IPS-NIHi7 (cell line): ENCODE data around the gene CDK14.
"Not testable (repeated sequence)": the region's sequence is repeated elsewhere in the genome, so short reads cannot be mapped to it uniquely, and the experiment has no call there.

ENCODE experiments used
- DNase-seq: peaks from one replicate; pipeline ENCODE4 v3.0.0; 2012; ENCODE audit warnings: mixed read lengths; ENCODE audit errors: extremely low spot score

CDK14 gene

DNA sequence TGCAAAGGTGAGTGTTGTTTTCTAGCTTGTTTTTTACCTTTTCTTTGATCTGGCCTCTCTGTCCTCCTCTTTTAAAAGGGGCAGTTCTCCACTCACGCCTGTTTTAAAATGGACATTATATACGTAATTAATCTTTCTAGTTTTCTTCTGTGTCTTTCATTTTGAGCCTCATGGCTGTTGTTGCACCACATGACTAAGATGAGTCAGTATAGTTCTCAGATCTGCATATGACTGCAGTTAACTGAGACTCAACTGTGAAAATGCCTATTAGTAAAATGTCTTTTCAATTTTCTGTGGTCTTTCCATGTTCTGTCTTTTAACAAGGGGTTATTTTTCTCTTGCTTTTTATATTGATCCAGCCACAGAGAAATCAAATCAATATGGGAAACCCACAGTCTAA, 296.1 kb downstream of the CDK14 start:
- no peak for DNase-seq

DNA sequence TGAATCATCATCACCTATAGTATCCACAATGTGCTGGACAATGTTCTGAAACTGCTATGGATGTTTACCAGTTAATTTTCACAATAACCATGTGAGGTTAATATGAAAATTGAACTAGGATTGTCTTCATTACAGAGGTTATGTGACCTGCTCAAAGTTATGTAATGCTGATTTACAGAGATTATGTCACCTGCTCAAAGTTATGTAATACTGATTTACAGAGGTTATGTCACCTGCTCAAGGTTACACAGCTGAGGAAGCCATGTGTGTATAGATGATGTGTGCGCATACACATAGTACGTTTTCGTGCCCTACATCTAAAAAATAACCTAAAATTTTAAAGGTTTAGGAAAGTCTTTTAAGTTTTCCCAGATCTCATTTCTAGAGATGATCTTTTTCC, 298.0 kb downstream of the CDK14 start:
- no peak for DNase-seq

DNA sequence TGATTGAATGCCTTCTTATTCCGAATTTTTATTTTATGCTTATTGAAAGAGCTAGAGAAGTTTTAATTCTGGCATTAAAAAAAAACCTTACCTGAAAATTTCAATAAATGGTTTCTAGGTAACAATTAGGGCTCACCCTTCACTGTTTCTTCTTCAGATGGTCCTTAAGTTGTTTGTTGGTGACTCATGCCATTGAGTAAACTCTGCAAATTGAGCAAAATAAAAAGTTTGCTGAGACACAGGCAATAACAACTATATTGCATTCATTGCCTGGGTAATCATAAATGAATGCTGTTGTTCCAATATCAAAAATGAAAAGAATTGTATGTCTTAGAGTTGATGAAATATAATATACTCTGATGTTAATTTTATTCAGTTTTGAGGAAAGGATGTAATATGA, 300.3 kb downstream of the CDK14 start:
- no peak for DNase-seq

DNA sequence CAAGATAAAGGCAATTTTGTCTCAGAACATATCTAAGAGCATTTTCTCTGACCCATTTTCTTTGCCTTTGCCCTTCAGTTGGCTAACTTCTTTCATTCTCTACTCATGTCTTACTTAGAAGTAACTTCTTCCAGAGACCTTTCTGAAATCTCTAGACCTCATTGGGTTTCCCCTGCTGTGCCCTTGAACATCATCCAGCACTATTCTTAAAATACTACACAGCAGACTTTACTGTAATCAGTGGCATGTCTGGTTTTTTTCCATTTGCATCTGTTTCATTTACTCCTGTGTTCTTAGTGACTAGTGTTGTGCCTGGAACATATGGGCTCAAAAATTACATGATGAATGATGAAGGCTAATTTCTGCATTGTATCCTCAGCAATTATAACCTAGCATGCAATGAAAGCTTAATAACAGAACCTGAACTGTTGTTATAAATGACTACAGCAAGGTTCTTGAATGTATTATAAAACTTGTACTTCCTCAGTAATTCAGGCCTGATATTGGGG, 301.9 kb downstream of the CDK14 start:
- DNase-seq: no peak

DNA sequence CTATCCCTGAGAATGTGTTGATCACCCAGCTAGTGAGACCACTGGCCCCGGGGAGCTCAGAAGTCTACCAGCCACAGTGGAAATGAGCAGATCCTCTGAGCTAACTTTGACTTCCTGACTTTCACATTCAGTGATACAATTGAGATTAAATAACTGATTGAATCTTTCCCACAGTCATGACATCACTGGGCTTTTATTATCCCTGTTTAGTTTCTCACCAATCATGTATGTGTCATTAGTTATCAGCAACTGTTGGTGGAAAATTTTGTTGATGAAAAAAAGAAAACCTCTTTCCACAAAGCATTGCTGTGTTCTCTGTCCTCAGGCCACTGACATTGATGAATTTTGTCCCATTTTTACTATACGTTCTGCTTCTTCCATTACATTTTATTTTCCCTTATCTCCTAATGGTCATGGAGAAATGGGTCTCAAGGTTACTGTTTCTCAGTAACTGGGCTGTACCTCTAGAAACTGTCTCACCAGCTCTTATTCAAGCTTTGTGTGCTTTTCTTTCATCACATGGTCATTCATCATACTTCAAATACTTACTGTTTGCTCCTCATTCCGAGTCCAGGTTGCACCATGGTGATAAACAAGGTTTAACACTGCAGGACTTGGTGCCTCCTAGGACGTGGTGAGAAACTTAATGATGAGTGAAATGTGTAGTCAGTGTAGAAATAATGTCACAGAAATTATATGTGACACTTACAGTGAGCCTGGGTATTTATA, 304.7 kb downstream of the CDK14 start:
- no peak for DNase-seq

DNA sequence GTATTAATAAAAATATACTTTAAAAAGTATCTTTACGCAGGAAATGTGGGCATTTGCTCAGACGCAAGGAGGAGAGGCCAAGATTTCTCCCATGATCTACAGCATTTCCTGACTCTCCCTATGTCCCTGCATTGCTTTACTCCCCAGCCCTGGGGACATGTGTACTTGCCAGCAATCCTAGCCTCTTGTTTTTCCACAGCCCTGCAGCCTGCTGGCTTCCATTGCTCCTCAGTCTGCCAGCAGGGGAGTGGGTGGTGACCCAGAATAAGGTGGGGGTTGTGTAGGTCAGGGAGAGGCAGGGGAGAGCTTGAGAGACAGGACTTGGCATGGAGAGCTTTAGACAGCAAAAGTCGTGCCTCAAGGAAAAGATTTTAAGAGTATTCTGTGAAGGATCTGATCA, 307.7 kb downstream of the CDK14 start:
- DNase-seq: peak; percentile 24

DNA sequence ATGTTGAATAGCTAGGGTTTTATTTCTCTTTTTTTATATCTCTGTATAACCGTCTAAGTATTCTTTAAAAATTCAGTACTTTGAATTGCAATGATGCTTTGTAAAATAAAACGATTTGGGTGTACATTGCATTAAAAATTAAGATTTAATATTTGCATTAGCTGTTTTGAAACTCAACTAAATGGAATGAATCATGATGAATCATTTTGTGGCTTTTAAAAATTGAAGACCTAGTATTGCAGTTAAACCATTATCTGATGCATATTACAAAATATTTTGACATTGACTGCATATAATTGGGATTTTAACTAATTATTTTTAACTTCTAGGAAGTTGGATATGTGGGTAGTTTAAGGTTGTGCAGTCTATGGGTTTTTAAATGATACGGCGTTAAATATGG, 314.0 kb downstream of the CDK14 start:
- no peak for DNase-seq

DNA sequence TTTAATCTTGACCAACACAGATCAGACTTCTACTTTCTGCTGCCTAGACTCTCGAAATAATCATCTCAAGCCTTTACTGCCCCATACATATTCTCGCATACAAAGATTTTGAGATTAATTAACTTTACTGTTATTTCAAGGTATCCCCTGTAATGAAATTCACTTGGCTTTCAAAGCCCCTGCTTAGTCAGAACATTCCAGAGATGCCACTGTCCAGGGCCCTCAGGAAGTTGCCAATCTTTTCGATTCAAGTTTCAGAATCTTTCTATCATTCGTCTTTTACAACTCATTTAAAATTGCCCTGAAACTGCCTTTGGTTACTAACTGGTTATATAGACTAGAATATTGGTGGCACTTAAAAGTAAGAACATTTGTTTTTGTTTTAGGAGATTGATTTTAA, 320.2 kb downstream of the CDK14 start:
- no peak for DNase-seq

DNA sequence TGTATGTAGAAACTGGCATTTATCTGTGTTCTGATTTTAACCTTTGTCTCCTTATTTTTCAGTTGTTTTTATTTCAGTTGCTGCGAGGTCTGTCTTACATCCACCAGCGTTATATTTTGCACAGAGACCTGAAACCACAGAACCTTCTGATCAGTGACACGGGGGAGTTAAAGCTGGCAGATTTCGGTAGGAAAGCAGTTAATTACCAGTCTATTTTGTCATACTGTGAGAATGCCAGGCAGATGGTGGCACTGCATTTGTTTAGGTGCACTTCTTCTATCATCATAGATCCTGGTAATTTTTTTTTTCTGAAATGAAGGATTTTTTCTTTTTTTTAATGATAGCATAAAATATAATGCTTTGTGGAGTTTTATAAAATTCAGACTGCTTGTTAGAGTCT, 321.4 kb downstream of the CDK14 start:
- DNase-seq: no peak

DNA sequence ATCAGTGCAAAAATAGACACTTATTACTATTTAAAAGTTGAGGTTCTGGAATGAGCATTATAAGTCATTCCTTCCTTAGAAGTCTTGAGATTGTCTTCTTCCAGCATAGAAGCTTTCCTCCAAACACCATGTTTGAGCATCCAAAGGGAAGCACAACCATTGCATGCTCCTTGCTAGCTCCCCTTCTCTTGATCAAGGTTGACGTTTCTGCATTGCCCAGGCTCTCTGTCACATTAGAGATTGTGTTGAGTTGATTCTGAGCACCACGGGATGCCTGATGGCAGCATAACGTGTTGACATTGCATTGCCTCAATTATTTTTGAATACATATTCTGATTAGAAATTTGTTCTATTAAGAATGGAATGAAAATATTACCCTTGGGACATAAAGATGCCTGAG, 322.2 kb downstream of the CDK14 start:
- DNase-seq: no peak

DNA sequence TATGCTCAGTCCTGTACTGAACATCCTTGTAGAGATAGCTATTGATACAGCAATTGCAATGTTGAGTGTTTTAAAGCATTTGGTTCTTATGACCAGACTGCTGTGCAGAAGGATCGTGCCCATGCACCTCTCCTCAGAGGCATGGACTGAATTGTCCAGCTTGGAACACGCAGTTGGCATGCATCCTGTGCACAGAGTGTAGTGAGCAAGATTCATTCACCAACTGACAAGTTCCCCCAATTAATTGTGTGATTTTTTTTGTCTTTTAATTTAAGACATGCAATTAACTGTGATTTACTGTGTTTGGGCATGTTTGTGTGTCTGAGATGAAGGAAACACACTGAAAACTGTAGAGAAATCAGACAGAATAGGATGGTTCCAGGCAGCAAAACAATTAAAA, 323.7 kb downstream of the CDK14 start:
- no peak for DNase-seq

DNA sequence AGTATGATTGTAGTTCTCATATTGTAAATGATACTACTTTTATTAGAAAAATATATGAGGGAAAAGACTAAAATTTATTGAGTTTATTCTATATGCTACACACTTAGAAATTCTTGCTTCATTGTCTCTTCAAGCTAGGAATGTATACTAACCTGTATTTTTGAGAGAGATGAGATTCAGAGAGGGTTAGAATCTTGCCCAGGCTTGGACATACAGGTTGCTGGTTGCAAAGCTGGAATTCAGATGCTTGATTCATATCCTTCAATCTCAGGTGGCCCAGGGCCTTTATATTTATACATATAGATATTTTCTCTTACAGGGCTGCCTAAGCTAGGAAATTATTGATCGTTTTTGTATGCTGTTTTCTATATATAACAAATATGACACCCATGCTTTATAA, 324.2 kb downstream of the CDK14 start:
- no peak for DNase-seq

DNA sequence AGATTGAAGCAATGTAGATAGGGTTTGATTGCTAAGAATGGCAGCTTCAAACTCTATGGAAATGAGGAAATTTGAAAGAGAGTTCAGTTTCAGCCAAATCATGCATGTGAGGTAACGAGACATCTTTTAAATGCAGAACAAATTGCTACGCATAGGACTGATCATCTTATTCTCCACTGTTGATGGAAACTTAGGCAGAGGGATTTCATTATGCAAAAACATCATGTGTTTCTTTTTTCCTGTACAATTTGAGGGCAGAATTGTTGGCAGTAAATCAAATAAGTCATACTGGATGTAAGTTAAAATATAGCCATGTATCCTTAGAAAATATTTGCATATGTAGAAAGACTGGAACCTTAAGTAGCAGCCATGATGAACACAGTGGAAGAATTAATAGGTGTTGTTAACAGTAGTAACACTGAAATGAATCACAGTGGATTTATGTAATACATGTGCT, 327.4 kb downstream of the CDK14 start:
- DNase-seq: no peak

DNA sequence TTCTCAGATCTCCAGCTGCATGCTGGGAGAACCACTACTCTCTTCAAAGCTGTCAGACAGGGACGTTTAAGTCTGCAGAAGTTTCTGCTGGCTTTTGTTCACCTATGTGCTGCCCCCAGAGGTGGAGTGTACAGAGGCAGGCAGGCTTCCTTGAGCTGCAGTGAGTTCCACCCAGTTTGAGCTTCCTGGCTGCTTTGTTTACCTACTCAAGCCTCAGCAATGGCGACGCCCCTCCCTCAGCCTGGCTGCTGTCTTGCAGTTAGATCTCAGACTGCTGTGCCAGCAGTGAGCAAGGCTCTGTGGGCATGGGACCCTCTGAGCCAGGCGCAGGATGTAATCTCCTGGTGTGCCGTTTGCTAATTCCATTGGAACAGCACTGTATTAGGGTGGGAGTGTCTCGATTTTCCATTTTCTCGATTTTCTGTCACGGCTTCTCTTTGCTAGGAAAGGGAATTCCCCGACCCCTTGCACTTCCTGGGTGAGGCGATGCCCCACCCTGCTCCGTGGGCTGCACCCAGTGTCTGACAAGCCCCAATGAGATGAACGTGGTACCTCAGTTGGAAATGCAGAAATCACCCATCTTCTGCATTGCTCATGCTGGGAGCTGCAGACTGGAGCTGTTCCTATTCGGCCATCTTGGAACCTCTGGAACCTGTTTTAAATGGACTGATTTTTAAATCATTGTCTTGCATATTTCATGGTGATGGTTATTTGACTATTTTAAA, 332.7 kb downstream of the CDK14 start:
- DNase-seq: not testable (repeated sequence)

DNA sequence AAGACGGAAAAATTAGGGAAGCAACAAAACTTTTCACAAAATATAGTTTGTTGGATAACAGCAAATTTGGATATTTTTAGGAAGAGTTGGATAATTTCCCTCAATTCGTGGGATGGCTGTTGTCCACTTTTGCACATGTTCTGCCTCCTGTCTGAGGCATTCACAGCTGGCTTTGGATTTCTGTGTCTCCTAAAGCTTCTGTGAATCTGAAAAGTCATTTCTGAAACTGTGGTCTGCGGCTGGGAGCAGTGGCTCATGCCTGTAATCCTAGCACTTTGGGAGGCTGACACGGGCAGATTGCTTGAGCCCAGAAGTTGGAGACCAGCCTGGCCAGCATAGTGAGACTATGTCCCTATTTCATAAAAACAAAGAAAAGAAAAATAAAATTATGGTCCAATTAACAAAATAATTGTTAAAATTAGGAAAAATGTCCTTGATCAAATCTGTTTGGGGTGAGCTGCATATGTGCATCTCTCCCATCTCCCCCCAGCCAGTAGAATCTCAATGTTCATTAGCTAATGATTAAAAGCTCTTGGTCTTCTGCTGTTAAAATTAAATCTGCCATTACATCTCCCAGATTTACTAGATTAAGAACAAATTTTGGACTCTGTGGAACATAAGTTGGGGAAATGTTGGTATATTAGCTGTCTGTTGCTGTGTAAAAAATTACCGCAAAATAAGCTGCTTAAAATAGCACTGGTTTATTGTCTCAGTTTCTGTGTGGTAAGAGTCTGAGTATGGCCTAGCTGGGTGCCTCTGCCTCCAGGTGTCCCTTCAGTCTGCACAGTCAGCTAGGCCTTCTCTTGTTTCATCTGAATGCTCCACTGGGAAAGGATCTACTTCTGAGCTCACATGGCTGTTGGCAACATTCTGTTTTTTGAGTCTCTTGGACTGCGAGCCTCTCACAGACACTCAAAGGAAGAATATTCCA, 336.1 kb downstream of the CDK14 start:
- DNase-seq: no peak

DNA sequence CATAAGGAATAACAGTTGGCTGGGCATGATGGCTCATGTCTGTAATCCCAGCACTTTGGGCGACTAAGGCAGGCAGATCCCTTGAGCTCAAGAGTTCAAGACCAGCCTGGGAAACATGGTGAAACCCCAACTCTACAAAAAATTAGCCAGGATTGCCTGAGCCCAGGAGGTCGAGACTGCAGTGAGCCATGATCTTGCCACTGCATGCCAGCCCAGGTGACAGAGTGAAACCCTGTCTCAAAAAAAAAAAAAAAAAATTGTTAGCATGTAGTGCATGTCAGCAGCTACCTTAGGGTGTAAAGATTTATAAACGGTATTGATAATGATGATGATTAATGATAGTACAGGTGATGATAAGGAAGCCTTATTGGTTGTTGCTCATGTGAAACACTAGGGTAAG, 336.9 kb downstream of the CDK14 start:
- no peak for DNase-seq

DNA sequence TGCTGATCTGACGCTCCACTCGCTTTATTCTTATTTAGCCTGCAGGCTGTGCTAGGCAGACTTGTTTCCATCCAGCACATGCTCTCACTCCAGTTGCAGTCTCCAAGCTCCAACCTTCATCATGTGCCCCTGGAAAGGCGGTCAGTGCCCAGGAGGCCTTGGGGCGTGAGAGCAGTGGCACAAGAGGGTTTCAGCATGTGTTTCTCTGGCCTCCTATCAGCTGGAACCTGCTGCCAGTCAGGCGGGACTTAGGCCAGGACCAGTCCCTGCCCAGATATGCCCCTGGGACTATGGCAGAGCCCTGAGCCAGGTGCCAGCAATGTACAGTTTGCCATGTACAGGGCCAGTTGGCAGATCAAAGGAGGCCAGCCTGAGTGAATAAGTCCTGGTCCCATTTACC, 337.9 kb downstream of the CDK14 start:
- DNase-seq: no peak

DNA sequence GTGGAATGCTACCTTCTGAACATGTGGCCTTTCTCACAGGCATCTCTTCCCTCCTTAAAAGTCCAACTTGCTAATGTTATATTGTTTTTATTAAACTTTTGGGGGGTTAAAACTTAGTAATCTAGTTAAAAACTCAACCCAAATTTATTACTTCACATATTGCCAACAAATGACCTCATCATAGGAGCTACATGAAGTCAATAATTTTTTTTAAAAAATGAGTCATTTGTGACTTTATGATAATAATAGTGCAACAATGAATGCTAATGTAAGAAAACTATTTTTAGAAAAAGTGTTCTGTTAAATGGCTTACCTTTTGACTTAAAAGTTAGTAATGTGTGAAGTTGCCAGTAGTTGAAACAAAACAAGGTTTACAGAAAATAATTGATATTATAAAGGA, 342.2 kb downstream of the CDK14 start:
- DNase-seq: no peak

DNA sequence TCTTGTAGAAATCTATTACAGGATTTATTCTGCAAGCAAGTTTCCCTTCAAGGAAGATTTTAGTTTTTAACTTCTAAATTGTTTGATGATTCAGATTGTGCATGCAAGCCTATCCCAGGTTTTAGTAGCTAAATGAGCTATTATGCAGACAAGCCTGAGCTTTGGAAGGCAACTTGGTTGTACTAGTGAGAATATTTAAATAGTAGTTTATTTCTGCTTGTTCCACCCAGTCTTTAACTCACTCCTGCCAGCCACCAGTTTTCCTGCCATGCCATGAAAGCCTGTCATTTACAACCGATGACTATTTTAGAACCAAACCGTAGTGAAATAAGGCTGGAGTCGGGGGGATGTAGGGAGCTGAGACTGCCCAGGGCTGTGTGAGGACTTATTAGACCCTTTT, 343.5 kb downstream of the CDK14 start:
- DNase-seq: no peak

DNA sequence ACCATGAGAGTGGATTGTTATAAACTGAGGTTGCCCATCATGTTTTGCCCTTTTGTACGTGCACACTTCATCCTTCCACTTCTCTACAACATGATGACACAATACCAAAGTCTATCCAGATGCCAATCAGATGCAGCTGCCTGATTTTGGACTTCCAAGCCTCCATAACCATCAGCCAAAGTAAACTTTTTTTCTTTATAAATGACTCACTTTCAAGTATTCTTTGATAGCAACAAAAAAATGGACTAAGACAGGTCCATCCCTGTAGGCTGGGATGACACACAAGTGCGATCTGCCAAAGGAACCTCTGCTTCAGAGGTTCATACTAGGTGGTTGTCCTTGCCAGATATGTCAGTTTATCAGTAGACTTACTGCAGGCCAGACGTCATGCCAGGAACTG, 347.9 kb downstream of the CDK14 start:
- DNase-seq: no peak

DNA sequence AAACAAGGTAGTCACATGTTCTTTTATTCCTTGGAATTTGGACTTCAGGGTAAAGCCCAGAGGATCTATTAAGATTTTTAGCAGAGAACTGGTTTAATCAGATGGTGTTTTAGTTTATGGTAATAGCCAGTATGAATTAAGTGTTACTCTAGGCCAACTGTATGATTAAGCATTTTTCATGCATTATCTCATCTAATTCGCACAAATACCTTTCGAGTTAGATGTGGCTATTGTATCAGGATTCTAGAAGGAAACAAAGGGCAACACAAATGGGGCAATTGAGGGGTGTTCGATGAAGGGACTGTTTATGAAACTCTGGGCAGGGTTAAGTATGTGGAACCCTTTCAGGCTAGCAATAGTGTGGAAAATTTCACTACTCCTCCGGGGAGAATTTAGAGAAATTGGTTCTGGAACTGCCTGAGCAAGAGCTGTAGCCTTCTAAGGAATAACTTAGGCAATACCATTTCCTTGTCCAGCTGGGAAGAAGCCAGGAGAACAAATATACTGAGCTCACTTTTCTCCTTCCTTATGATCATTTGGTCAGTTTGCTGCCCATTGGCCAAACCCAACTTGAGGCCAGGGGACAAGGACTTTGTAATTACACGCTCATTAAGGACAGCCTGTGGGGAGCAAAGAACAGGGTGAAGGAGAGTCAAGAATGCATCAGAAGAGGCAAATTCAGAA, 349.1 kb downstream of the CDK14 start:
- no peak for DNase-seq
